ENCODE results near the gene KRT27.

KRT27 gene

GRCh38 chr17:40809721-40810421, 27.5 kb upstream of the KRT27 start:
- DNase-seq = no peak

- DNase-seq = no peak
Observed at GRCh38 chr17:40806131-40806530, 23.8 kb upstream of the KRT27 start.

DNA sequence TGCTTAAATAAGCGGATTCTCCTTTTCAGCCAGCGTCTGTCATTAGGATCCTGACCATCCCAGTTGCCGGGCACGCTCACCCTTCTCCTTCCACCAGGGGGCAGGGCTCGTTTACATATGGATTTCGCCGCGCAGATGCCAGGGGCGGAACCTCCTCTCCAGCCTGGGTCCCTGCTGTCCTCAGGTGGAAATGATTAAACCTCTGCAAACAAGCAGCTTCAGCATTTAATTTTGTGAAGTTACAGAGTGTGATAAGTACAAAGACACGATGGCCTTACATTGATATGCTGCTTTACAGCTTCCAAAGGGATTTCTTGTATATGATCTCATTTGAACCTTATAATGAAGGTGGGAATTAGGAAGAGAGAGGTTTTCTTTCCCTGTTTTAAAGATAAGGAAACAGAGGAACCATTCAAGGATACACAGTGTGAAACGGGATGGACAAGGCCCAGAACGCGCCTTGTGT, 21.3 kb upstream of the KRT27 start:
- peak; percentile 65 for DNase-seq

- DNase-seq = no peak
Observed at GRCh38 chr17:40801157-40801556, 18.8 kb upstream of the KRT27 start.

DNA sequence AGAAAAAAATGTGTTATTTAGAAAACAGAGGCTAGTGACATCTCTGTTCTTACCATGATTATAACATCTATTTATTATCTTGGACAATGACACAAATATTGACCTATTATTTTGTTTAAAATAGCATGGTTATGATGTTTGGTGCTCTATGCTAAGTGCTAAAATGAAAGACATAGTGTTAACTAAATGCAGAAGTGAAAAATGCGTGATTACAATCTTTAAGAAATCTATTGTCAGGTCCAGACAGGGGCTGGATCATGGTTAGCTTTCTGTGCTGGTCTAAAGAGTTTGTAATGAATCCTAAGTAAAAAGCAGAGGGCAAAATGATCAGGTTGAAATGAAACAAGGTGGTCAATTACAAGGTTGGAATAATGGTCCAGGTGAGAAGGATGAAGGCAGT, 18.0 kb upstream of the KRT27 start:
- no peak for DNase-seq

GRCh38 chr17:40799859-40800258, 17.5 kb upstream of the KRT27 start, which contains the start of gene KRT28:
TSS of gene KRT28 (minus strand) at chr17:40799959. CDS start at chr17:40799893, 66 bp downstream.
- no peak for DNase-seq

GRCh38 chr17:40796846-40797245, 14.5 kb upstream of the KRT27 start:
- DNase-seq = no peak

DNA sequence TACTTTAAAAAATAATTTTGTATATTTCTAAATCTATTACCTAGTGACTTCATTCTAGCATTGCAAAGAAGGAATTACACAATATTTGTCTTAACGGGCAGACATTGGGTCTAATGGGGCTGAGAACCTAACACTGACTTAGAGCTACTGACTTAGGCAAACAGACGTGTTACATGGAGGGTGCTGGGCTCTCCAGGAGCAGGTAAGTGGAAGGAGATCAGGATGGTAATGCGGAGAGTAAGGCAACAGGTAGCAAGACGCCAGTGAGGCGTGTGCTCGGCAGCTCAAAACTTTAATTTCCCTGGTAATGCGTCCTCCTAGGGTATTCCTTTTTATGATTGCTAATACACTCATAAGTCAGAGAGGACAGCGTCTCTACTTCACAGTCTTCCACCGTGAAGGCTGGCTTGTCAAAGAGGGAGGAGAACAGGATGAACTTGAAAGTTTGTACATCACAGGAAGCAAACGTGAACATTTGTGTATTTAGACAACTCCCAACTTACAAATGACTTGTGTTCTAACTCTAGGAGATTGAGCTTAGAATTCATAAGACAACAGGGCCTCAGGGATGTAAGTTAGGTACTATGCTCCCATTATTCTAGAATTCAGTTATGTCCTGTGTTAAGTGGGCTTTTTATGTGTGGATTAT, 12.8 kb upstream of the KRT27 start:
- DNase-seq = no peak

GRCh38 chr17:40794466-40794865, 12.1 kb upstream of the KRT27 start:
- no peak for DNase-seq

DNA sequence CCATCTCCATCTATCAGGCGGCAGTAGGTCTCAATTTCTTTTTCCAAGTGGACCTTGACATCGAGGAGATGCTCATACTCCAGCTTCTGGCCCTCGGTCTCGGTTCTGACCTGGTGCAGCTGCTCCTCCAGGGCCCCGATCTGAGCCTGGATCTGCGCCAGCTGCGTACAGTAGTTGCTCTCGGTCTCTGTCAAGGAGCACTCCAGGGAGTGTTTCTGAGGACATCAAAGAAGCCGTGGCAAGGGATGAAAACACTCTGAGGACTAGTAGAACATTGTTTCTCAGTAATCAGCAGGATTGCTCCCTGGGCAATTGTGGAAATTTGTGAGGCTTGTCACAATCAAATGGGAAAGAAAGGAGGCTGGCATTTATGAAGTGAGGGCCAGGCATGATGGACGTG, 11.5 kb upstream of the KRT27 start:
- no peak for DNase-seq

GRCh38 chr17:40791787-40792436, 9.6 kb upstream of the KRT27 start:
- no peak for DNase-seq

DNA sequence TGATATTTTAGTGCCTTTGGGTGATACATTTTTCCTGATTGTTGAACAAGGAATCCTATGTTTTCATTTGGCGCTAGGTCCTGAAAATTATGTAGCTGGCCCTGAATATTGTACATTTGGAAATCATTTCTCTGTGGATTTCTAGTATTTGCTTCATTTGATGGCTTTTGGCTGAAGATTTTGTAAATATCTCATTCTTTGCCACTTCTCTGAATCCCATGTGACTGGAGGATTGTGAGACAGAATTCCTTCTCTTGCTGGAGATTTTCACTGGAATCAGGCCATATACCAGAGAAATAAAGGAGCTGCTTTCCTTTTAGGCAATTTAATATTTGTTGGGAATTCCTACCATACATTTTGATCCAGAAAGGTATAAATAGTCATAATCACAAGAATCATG, 8.8 kb upstream of the KRT27 start:
- DNase-seq = no peak

GRCh38 chr17:40779181-40779909, 3.0 kb downstream of the KRT27 start:
- DNase-seq = no peak

GRCh38 chr17:40778461-40778860, 3.9 kb downstream of the KRT27 start:
- no peak for DNase-seq

GRCh38 chr17:40777971-40778370, 4.4 kb downstream of the KRT27 start:
- no peak for DNase-seq

DNA sequence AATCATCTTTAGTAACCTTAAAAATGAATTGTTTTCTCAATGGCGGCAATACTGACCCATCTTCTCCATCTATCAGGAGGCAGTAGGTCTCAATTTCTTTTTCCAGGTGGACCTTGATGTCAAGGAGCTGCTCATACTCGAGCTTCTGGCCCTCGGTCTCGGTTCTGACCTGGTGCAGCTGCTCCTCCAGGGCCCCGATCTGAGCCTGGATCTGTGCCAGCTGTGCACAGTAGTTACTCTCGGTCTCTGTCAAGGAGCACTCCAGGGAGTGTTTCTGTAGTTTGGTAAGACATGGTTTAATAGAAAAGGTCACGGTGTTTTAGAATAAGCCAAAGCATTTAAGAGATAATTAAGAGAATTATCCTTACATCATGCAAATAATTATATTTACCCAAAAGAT, 4.9 kb downstream of the KRT27 start:
- DNase-seq = no peak

- no peak for DNase-seq
Observed at GRCh38 chr17:40775945-40776344, 6.4 kb downstream of the KRT27 start.

DNA sequence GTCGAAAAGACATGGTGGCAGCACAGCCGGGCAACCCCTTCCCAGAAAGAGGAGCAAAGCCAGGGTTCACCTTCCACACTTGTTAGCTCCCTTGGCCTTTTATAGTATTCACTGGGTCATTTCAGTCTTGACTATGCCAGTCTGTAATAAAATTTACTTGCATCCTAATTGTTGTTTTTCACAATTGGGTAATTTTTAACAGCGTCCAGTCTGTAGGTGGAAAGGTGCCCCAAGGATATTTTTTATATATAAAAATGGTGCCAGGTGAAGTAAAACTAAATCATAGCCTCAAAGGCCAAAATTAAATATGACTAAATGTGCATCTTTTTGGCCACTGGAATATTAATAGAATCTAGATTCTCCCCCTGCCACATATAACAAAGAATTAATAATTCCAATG, 10.2 kb downstream of the KRT27 start, which contains the start of gene KRT26:
Gene KRT26, minus strand, starts transcription at position 101 of the 400 bp plus-strand sequence. Its CDS starts 88 bp downstream, at position 13.
- DNase-seq = no peak

DNA sequence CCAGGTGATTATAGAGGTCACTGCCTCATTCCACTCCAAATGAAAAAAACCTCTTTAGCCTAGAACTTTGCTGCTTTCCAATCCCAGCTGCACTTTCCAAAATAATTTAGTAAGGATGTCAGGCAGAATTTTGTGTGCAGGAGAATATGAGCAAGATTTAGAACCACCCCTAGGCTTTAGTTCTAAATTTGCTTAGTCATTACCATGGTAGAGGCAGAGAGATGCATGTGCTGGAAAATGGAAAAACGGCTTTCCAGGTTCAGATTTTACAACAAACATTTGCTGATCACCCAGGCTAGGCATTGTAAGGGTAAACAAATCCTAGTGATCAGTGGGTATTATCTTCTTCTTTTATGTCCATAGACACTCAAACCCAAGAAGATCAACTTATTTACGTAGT, 16.7 kb downstream of the KRT27 start:
- DNase-seq = no peak

DNA sequence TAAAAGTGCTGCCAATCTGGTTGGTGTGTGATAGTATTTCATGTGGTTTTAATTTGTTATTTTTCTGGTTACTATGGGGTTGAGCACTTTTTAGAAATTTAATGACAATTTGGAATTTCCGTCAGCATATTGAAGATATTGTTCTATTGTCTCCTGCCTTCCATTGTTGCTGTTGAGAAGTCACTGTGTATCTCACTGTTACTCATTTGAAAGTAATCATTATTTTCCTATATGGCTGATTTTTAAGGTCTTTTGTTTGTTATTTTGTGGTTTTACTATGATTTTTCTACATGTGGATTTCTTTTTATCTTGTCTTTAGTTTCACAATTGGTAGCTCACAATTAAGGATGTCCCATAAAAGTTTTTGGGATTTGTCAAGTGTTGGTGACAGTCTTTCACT, 18.6 kb downstream of the KRT27 start:
- DNase-seq = no peak

DNA sequence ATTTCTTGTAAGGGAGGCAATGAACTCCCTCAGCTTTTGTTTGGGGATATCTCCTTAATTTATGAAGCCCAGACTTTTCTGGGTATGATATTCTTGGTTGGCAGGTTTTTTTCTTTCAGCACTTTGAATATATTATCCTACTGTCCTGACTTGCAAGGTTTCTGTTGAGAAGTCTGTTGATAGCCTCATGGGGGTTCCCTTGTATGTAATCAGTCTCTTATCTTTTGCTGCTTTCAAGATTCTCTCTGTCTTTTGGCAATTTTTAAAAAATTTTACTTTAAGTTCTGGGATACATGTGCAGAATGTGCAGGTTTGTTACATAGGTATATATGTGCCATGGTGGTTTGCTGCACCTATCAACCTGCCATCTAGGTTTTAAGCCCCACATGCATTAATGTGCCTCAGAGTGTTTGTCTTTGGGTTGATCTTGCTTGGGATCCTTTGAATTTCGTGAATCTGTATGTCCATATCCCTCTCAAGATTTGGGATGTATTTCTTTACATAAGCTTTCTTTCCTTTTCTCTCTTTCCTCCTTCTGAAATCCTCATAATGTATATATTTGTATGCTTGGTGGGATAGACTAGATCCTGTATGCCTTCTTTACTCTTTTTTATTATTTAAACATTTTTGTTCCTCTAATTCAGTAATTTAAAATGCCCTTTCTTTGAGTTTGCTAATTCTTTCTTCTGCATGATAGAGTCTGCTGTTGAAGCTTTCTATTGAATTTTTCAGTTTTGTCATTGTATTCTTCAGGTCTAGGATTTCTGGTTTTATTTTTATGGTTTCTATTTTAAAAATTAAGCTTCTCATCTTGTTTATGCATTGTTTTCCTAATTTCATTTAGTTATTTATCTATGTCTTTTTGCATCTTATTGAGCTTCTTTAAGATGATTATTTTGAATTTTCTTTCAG, 22.0 kb downstream of the KRT27 start:
- no peak for DNase-seq

DNA sequence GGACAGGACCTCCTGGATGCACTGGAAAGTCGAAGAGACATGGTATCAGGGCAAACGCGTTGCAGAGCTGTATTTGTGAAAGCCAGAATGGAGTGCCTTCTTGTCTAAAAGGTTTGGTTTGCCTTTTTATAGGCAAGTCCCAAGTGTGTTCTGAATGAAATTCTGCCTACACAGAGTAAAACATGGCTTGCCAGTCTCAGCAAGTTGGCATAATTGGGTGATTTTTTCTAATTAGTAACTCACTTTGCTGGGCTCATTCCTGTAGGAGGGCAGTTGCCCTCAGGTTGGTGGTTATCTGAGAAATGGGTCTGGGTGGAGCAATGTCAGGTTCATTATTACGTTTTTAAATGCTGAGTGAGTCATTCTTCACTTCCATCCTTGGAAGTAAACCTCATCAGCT, 27.1 kb downstream of the KRT27 start, which contains the start of gene KRT25:
Gene KRT25, minus strand, starts transcription at position 101 of the 400 bp plus-strand sequence. Its CDS starts 60 bp downstream, at position 41.
- DNase-seq = no peak

Measured in CD4-positive, alpha-beta T cell treated with Interleukin-15 for 1 hour (primary cell).